GM23338 (cell line): ENCODE data around the gene UBLCP1. TPM values are rescaled to one million over a fixed set of nuclear protein-coding genes. Genes with fewer than 3 reads are reported as not detected.
"Not testable (repeated sequence)": the region's sequence is repeated elsewhere in the genome, so short reads cannot be mapped to it uniquely, and the experiment has no call there.

ENCODE experiments used
- ATAC-seq: fragments of 200-7000 bp; cut with Tn5 transposase; 3 replicates; pipeline ENCODE4 v1.9.1; 2020
- DNase-seq: peaks from one replicate; pipeline ENCODE4 v3.0.0-alpha.2; 2015; ENCODE audit warnings: low spot score
- H2AFZ ChIP-seq: fragments of 200-600 bp; sonication (generic); 2 replicates; pipeline ENCODE4 v1.8.0; 2016; ENCODE audit warnings: antibody characterized with exemption, mild to moderate bottlenecking, moderate library complexity
- H3F3A ChIP-seq: fragments of 200-600 bp; sonication (generic); replicated peaks from 2 replicates; pipeline ENCODE4 v1.8.0; 2017; ENCODE audit warnings: antibody characterized with exemption, mixed run types, low read depth
- H3K27ac ChIP-seq: fragments of 200-600 bp; sonication (generic); 2 replicates; pipeline ENCODE4 v1.6.1; 2016; ENCODE audit warnings: low read depth
- H3K27me3 ChIP-seq: fragments of 200-600 bp; sonication (generic); 2 replicates; pipeline ENCODE4 v1.8.0; 2016; ENCODE audit warnings: mild to moderate bottlenecking, mixed run types, moderate library complexity; ENCODE audit not compliant: insufficient read depth
- H3K36me3 ChIP-seq: fragments of 200-600 bp; sonication (generic); 2 replicates; pipeline ENCODE4 v1.8.0; 2016; ENCODE audit warnings: mild to moderate bottlenecking; ENCODE audit not compliant: insufficient read depth
- H3K4me1 ChIP-seq: fragments of 200-600 bp; sonication (generic); 2 replicates; pipeline ENCODE4 v1.8.0; 2016; ENCODE audit warnings: mild to moderate bottlenecking, moderate library complexity; ENCODE audit not compliant: insufficient read depth
- H3K4me2 ChIP-seq: fragments of 200-600 bp; sonication (generic); 2 replicates; pipeline ENCODE4 v1.7.1; 2017; ENCODE audit warnings: mixed run types
- H3K4me3 ChIP-seq: fragments of 200-600 bp; sonication (generic); 2 replicates; pipeline ENCODE4 v1.6.1; 2016; ENCODE audit warnings: mixed run types
- H3K79me2 ChIP-seq: fragments of 200-600 bp; sonication (generic); replicated peaks from 2 replicates; pipeline ENCODE4 v1.8.0; 2017; ENCODE audit warnings: mild to moderate bottlenecking; ENCODE audit not compliant: insufficient read depth
- H3K9me2 ChIP-seq: fragments of 200-600 bp; sonication (generic); 2 replicates; pipeline ENCODE4 v1.8.0; 2017; ENCODE audit not compliant: insufficient read depth
- H4K20me1 ChIP-seq: fragments of 200-600 bp; sonication (generic); replicated peaks from 2 replicates; pipeline ENCODE4 v1.8.0; 2017; ENCODE audit warnings: mild to moderate bottlenecking; ENCODE audit not compliant: insufficient read depth
- H3K27ac Mint-ChIP-seq: 2 replicates; pipeline ENCODE4 v1.8.0; 2020; ENCODE audit warnings: inconsistent platforms, mild to moderate bottlenecking, moderate library complexity, mixed read lengths
- H3K27me3 Mint-ChIP-seq: 3 replicates; pipeline ENCODE4 v1.8.0; 2022; ENCODE audit warnings: low read depth, mild to moderate bottlenecking, moderate library complexity, mixed read lengths, inconsistent platforms; ENCODE audit not compliant: insufficient read depth, poor library complexity
- H3K36me3 Mint-ChIP-seq: 3 replicates; pipeline ENCODE4 v1.8.0; 2021; ENCODE audit warnings: low read depth, mild to moderate bottlenecking, inconsistent platforms, moderate library complexity, mixed read lengths
- H3K4me1 Mint-ChIP-seq: 3 replicates; pipeline ENCODE4 v1.8.0; 2020; ENCODE audit warnings: mild to moderate bottlenecking, inconsistent platforms, mixed read lengths
- H3K4me3 Mint-ChIP-seq: 3 replicates; pipeline ENCODE4 v1.8.0; 2021; ENCODE audit warnings: moderate library complexity, mild to moderate bottlenecking, inconsistent platforms, mixed read lengths
- H3K9me3 Mint-ChIP-seq: 3 replicates; pipeline ENCODE4 v1.8.0; 2020; ENCODE audit warnings: moderate library complexity, mild to moderate bottlenecking, inconsistent platforms, mixed read lengths
- CREB1 ChIP-seq: fragments of 250-450 bp; sonication (Bioruptor Pico); IDR thresholded peaks from 2 replicates; pipeline ENCODE4 v1.5.0; 2020; ENCODE audit warnings: low read depth, mild to moderate bottlenecking, moderate library complexity
- ETS1 ChIP-seq: IDR thresholded peaks from 2 replicates; pipeline ENCODE4 v1.6.1; 2016; ENCODE audit warnings: antibody characterized with exemption
- EZH2 ChIP-seq: fragments of 200-600 bp; sonication (generic); IDR thresholded peaks from one replicate; pipeline ENCODE4 v1.8.0; 2017; ENCODE audit warnings: antibody characterized with exemption, mild to moderate bottlenecking, low read depth; ENCODE audit not compliant: unreplicated experiment
- EZH2phosphoT487 ChIP-seq: fragments of 200-600 bp; sonication (generic); IDR thresholded peaks from one replicate; pipeline ENCODE4 v1.8.1; 2018; ENCODE audit warnings: antibody characterized with exemption; ENCODE audit not compliant: unreplicated experiment
- NANOG ChIP-seq: IDR thresholded peaks from 2 replicates; pipeline ENCODE4 v1.6.1; 2016; ENCODE audit warnings: antibody characterized with exemption, borderline replicate concordance
- POLR2AphosphoS5 ChIP-seq: IDR thresholded peaks from 2 replicates; pipeline ENCODE4 v1.6.1; 2016; ENCODE audit warnings: antibody characterized with exemption, low read depth
- REST ChIP-seq: IDR thresholded peaks from one replicate; pipeline ENCODE4 v1.6.1; 2018; ENCODE audit warnings: antibody characterized with exemption; ENCODE audit not compliant: unreplicated experiment
- STAT1 ChIP-seq: IDR thresholded peaks from one replicate; pipeline ENCODE4 v1.6.1; 2016; ENCODE audit warnings: antibody characterized with exemption; ENCODE audit not compliant: unreplicated experiment
- polyA plus RNA-seq: library from polyadenylated mRNA; unstranded; fragments of >200 nt; fragmentation: Nextera tagmentation; extraction: Ambion mirVana; gene quantifications from 2 replicates; pipeline ENCODE4 v1.2.1, GENCODE V29; 2016
- total RNA-seq: library from RNA; depleted of rRNA; stranded (reverse); fragments of >200 nt; shearing (Covaris generic); gene quantifications from 2 replicates; pipeline ENCODE4 v1.2.3, GENCODE V29; 2014
- TF ChIP-seq, protein P1 (sequence below), 2 experiments: fragments of 200-600 bp in 1 of 2; sonication (generic) in 1 of 2; conservative IDR thresholded peaks; 2 replicates each; pipeline versions ENCODE4 v1.5.1 to v1.6.1; 2016 to 2017; ENCODE audit warnings: antibody characterized with exemption in 2 of 2, low read depth in 2 of 2, mild to moderate bottlenecking in 2 of 2, moderate library complexity in 1 of 2

UBLCP1 gene
- total and polyA plus RNA-seq, 2 experiments from 2014 or later: 45.0 to 56.1 TPM

DNA sequence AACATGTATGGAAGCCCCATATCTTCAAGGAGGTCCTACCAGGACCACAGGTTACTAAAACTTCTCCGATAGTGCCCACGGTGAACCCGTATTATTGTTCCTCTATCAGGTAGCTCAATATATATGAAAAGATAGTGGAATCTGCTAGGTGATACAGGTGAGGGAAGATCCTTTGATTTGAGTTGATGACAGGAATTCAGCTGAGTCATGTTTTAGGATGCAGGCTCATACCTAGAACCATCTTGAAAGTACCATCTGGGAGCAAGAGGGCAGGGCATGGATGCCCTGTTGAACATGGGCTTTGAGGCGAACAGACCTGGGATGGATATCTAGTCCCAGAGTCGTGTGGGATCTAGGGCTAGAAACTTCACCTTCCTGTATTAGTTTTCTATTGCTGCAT, 31.8 kb downstream of the UBLCP1 start (continued):
- TF ChIP-seq REST: no peak
- TF ChIP-seq ETS1: no peak
- no peak for TF ChIP-seq CREB1 (CRISPR knock-in tag)
- TF ChIP-seq EZH2: no peak
- no peak for TF ChIP-seq EZH2phosphoT487
- no peak for TF ChIP-seq POLR2AphosphoS5
- TF ChIP-seq STAT1: no peak

- H3K9me3 Mint-ChIP-seq: peaks cover 55% of the 10 kb centered on the region
- ATAC-seq, H3K27ac Mint-ChIP-seq, H3K4me2 ChIP-seq, H3F3A ChIP-seq, H3K4me1 ChIP-seq, H3K4me1 Mint-ChIP-seq, DNase-seq, H3K27ac ChIP-seq, H3K9me2 ChIP-seq, H3K4me3 ChIP-seq, H2AFZ ChIP-seq, H3K27me3 Mint-ChIP-seq, H3K27me3 ChIP-seq, H4K20me1 ChIP-seq, H3K79me2 ChIP-seq, H3K4me3 Mint-ChIP-seq: not testable (repeated sequence)
- H3K36me3 ChIP-seq: 0 out of 2 replicates have a peak, but pooled peaks cover 11% of the 10 kb centered on the region
- H3K36me3 Mint-ChIP-seq: peaks cover 27% of the 10 kb centered on the region
Observed at GRCh38 chr5:159297300-159297699, 34.2 kb downstream of the UBLCP1 start.

DNA sequence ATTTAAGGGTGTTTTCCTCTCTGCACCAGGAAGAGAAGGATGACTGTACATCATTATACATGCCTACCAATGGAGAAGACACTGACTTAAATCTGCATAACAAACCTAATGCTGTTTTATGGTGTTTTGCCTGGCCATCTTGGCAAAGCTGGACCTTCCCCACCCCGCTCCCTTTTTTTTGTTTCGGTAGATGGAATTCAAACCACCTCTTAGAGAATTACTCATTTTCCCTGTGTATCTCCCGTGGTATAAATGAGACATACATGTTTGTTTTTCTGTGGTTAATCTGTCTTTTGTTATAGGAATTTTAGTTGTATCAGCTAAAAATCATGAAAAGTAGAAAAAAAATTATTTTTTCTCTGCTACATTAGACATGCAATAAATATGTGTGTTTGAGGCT, 38.4 kb downstream of the UBLCP1 start:
- Histone ChIP-seq H2AFZ (no peak overlapping the region), H3F3A (no peaks in the 10 kb centered on the region), H3K9me2 (no peaks in the 10 kb centered on the region; the same call in 1 of the 2 replicates), H3K4me1 (no peaks in the 10 kb centered on the region), H3K4me2 (no peak overlapping the region), H3K4me3 (no peak overlapping the region), H3K79me2 (no peaks in the 10 kb centered on the region), H3K36me3 (0 out of 2 replicates have a peak, but pooled peaks cover 11% of the 10 kb centered on the region), H3K27ac (no peak overlapping the region), H3K27me3 (no peaks in the 10 kb centered on the region), H4K20me1 (no peaks in the 10 kb centered on the region)
- H3K4me1 Mint-ChIP-seq: peaks cover 8% of the 10 kb centered on the region; the same call in 2 of the 3 replicates
- peaks cover 37% of the 10 kb centered on the region for H3K36me3 Mint-ChIP-seq
- DNase-seq (no peak), ATAC-seq (no peak)
- peaks cover 67% of the 10 kb centered on the region for H3K9me3 Mint-ChIP-seq
- H3K27ac Mint-ChIP-seq: no peak overlapping the region
- no peak overlapping the region for H3K4me3 Mint-ChIP-seq
- H3K27me3 Mint-ChIP-seq: peaks cover 3% of the 10 kb centered on the region
- TF ChIP-seq NANOG (no peak), EZH2phosphoT487 (no peak), ETS1 (no peak)
- TF ChIP-seq, protein P1, sequence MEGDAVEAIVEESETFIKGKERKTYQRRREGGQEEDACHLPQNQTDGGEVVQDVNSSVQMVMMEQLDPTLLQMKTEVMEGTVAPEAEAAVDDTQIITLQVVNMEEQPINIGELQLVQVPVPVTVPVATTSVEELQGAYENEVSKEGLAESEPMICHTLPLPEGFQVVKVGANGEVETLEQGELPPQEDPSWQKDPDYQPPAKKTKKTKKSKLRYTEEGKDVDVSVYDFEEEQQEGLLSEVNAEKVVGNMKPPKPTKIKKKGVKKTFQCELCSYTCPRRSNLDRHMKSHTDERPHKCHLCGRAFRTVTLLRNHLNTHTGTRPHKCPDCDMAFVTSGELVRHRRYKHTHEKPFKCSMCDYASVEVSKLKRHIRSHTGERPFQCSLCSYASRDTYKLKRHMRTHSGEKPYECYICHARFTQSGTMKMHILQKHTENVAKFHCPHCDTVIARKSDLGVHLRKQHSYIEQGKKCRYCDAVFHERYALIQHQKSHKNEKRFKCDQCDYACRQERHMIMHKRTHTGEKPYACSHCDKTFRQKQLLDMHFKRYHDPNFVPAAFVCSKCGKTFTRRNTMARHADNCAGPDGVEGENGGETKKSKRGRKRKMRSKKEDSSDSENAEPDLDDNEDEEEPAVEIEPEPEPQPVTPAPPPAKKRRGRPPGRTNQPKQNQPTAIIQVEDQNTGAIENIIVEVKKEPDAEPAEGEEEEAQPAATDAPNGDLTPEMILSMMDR (conservative IDR thresholded peaks at IDR 0.05; ENCODE audit: low read depth in 2 of 2): no peak
